KBM-7 (cell line): Measurements from ENCODE around the gene OVCA2.

Experiments
- DNase-seq: peaks from one replicate; pipeline ENCODE4 v3.0.0-alpha.2; 2015
- in situ Hi-C: fragments of 300-500 bp; cut with MboI; formaldehyde crosslinking; loops from 2 replicates; pipeline ENCODE4 v1.14.3; 2020; ENCODE audit warnings: low sequenced_read_pairs, low pct_unique_long_range_greater_than_20kb, mixed read lengths

OVCA2 gene

DNA sequence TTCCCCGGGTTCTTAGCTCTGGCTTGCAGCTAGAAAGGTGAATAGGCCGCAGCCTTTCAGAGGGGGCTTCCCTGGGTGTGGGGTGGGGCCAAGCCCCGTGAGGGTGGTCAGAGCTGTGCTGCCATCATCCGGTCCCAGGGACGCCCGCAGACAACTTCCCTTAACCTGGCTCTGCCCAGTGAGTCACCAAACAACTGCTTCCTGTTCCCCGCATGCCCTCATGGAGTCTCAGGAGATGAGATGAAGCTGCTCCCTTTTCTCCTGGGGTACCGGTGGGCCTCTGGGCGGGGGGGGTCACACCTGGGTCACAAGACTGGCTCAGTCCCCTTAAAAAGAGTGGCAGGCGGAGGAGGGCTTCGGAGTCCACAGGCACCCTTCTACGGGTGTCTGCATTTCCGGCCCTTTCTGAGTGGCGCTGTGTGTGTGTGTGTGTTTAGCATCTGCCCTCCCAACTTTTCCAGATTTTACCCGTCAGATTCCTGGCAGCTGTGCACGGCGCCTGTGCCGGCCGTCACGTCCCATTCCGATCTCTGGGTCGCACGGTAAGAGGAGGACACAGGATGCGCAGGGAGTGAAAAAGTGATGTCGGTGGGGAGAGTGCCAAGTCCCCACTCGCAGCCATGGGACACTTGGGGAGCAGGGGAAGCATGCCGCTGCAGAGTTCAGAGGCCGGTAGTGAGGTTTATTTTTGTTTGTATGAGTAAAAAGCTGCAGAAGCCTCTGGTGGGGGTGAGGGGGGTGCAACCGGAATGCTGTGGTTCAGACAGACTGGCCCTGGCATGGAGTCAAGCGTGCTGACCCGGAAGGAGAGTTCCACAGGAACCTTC is 29.8 kb downstream of the OVCA2 start:
- in situ Hi-C loops: loop anchor here (25.0 kb wide), 1 partner anchor 166 kb away; no protein-coding TSS in a partner anchor
- DNase-seq: peak; percentile 35

DNA sequence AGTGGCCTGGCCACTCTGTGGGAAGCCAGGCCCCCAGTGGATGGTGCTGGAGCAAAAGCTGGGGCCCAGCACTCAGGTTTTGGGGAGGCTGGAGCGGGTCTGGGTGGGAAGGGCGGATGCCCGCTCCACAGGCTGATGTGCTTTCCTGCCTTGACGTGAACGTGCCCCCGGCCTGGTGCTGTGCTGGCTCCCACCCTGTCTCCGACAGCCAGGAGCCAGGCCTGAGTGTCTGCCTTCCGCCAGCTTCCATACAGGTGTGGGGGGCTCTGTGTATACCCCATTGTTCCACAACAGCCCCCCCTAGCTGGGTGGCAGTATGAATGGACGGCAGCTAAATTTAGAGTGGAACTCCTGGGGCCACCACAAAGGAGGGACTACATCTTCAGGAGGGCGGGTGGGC is 33.1 kb downstream of the OVCA2 start:
- DNase-seq: no peak
- in situ Hi-C loops: loop anchor here (25.0 kb wide), 1 partner anchor 162 kb away; no protein-coding TSS in a partner anchor

DNA sequence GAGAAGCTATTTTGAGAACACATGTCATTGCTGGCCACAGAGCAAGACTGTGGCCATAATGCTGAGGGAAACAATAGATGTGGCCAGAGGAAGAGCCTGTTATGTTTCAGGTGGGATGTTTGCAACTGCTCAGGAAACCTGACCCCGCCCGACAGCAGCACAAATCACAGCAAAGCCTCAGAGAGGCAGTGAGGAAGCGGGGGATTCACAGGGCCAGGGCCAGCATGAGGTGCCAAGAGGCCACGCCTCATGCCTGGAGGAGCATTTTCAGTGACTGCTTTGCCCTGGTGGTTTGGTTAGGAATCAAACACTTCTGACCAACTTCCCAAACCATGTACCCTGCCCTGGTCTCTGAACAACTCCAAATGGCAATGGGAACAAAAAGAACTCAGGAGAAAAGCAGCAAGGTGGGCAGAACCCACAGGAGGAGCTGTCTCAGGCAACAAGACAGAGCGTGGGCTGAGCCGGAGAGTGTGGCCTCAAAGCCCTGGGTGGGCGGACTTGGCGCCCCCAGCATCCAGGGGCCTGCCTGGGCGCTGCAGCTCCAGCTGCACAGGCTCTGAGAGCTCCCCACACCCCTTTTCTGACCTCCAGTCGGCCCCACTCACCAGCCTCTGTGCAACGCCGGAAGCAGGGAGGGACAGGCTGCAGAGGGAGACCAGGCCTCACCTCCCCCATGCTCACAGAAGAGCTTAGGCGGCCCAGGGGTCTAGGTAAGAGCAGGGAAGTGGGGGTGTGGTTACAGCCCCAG is 33.7 kb downstream of the OVCA2 start:
- DNase-seq: no peak
- in situ Hi-C loops: no loop called here

DNA sequence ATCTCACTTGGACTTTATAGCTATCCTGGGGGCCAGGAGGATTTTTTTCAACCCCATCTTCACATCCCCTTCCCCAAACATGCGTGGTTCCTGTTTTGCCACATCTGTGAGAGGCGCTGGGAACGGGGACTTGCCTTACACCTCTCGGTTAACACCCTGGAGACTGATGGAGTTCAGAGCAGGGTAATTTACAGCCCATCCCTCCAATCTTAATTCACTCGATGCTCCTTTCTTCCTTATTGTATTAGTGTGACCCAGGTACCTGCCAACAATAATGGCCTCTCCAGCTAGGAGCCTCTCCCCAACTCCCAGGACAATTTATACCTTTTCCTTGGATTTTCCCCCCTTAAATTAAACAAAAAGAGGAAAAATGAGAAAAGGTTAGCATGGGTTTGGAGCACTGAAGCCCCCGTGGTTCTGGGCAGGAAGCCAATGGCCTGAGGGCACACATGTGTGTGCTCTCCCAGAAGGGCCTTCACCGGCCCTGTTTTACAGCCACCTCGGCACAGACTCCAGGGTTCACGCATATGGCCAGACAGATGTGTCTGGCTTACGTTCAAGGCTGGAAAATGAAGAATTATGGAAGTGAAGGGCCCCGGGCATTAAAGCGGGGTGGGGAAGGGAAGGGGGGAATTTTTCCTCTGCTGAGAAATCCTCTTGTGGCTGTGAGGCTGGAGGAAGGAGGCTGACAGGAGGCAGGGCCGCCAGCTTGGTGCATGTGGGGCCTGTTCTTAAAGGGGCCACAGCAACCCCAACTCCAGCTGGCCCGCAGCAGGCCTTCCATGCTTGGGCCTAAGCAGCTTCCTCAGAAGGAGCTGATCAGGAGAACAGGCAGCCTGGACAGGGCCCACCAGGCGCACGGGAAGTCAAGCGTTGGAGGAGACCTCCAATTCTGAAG is 34.5 kb downstream of the OVCA2 start:
- no peak for DNase-seq
- in situ Hi-C loops: no loop called here

DNA sequence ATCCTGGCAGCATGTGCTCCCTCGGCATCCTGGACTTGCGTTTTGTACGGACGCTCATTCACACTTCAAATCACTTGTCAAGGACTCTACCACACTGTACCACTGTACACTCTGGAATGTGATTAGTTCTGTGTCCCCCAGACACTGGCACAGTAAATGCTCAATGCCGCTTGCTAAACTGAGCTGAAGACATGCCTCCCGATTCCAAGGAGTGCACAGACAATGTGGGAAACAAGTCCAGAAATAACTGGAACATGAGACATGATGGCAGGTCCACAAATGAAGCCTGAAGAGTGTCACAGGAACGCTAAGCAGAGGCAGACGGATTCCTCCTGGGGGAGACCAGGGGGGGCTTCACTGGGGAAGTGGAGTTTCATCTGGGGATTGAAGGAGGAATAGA is 35.2 kb downstream of the OVCA2 start:
- in situ Hi-C loops: no loop called here
- no peak for DNase-seq

DNA sequence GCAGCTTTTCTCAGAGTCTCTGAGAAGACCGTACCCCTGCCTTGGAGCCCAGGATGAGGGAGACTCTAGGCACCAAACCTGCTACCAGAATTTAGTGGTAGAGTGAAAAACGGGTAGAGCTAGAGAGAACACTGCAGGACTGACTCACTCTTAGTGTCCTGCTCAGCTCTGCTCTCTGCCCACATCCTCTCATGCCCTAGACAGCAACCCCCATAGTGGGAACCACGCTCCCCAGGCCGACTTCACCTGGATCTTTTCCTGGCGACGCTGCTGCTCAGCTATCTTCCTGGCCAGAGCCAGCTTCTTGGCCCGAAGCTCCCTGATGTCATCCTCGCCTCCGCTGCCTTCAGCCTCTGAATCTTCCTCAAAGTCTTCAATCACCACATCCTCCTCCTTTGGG is 39.7 kb downstream of the OVCA2 start:
- DNase-seq: no peak
- in situ Hi-C loops: no loop called here

DNA sequence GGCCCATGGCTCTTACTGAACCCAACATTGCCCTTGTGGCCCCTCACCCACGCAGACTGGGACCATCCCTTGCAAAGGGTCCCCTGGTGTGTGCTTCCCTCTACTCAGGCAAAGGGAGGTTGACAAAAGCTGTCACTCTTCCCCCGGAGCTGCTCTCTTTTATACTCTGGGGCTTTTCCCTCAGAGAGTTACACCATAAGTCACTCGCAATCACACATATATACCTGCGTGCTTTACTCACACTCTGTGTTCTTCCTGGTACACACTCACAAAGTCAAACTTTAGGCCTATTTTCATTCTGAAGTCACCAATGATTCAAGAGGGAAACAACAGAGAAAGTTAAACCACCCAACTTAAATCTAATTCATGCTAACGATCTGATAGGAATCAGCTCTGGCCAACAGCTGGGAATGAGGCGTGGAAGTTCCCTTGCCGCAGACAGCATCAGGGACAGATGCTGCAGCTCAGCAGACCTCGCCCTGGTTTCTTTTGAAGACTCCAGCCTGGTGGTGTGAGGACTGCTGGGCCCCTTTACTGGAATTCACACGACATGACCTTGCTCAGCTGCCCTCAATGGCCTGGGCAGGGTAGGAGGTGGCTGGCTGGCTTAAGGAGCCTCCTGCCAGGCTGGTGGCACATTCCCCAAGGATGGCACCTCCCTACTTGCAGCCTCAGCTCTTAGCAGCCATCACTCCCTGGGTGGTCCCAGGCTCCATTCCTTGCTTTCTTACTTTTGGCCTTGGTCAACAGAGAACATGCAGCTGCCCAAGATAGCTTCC is 40.4 kb downstream of the OVCA2 start:
- no peak for DNase-seq

DNA sequence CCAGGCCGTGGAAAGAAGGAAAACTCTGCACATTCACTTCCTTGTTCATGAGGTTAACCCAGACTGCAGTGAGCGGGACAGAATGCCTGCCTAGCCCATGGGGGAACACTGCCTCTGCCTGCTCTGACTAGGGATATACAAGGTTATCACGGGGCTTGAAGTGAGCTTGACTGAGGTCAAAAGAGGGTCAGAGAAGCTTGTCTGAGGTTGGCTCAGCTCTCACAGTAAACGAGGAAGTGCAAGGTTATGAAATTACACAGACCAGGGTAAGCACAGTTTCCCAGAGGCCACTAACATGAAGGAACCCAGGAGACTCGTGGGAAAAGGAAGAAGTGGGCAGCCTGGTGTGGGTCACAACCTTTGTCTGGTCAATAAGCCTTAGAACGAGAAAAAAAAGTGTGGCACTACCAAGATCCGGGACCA is 41.8 kb downstream of the OVCA2 start:
- in situ Hi-C loops: no loop called here
- peak; percentile 51 for DNase-seq

More for the DNA sequence above, 40.4 kb downstream of the OVCA2 start:
- in situ Hi-C loops: no loop called here

DNA sequence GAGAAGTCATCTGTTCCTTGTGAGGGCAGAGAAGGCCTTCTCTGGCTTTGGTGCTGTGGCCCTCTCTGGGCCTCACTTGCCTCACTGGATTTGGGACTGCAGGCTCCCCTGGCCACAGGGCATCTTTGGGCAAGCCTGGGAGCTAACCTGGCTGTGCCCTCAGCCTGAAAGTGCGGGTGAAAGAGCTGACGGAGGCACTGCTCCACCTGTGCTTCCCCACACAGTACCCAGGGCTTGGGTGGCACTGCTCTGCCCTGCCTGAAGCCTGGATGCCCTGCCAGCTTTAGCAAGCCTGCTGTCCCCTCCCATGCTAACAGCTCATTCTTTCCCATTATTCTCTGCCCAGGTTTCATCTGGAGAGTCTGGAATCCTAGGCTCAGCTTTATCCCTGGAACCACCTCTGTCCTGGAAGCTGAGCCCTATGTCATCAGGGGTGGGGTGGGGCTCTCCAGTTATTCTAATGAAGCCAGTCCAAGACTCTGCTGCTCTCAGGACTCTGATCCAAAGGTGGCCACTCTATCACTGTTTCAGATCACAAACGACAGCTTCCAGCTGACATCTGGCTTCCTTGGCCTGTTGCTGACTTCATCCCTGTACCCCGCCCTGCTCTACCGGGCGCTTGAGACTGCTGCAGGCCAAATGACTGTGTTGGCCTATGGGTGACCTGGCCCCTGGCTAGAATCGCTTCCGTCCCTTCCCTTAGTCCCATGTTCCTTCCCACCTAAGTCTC is 42.4 kb downstream of the OVCA2 start:
- in situ Hi-C loops: no loop called here
- DNase-seq: no peak

DNA sequence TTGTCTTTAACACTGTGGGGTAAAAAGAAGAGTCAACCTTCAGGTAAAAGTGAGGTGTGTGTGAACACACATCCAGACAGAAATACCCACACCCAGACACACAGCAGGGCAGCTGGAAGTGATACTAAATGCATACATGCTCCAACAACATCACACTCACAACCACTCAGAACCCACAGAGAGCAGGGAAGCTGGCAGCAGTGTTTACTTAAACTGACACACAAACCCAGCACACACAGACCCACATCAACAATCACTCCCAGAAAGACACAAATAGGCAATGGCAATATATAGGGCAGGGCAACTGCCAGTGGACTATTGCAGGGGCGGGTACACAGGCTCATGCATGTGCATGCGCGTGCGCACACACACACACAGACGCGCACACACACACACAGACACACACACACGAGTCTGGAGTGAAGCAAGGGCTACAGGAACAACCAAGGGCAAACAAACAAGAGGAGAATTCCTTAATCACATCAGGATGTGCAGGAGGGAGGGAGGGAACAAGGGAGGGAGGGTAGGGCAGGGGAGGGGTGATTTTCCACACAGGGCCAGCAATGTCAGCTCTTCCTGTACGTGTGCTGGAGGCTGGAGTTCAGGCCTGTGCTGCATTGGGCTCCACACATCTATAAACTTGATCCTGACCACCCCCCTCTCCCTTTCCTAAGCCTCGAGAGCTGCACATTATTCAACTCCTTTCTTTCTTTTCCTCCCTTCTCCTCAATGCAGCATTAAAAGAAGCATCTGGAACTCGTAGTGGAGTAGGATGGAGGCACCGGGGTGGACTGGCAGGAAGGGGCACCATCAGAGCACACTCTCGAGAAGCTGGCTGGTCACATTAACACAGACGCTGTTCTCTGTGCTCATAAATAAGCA is 43.2 kb downstream of the OVCA2 start:
- in situ Hi-C loops: no loop called here
- DNase-seq: no peak

DNA sequence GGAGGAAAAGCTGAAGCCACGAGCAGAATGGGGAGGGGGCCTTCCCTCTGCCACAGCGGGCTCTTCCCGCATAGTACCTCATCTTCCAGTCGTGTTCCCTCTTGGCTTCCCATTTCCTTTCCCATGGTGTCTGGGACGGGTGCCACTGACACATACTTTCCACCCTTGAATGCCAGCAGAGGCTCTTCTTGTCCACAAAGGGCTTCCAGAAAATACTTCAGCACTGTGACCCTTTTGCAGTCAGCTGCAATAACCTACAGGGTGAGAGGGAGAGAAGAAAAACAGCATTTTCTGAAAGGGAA is 43.8 kb downstream of the OVCA2 start:
- no peak for DNase-seq
- in situ Hi-C loops: no loop called here

DNA sequence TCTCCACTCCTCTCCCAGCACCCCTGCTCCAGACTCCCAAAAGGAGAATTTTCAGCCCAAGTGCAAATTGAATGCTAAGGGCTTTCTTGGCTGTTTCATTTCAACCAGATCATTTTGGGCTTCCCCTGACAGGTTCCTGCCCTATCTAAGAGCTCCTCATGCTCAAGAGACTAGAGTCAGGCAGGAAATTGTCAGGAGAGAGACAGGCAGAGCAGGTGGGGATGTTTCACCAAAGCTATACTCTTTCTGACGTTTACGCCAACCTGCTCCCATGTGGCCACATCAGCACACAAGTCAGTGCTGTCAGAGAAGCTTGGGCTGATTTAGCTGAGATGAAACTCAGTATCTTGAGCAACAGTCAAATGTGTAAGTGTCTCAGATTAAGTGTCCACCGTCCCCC is 44.5 kb downstream of the OVCA2 start:
- in situ Hi-C loops: no loop called here
- no peak for DNase-seq

DNA sequence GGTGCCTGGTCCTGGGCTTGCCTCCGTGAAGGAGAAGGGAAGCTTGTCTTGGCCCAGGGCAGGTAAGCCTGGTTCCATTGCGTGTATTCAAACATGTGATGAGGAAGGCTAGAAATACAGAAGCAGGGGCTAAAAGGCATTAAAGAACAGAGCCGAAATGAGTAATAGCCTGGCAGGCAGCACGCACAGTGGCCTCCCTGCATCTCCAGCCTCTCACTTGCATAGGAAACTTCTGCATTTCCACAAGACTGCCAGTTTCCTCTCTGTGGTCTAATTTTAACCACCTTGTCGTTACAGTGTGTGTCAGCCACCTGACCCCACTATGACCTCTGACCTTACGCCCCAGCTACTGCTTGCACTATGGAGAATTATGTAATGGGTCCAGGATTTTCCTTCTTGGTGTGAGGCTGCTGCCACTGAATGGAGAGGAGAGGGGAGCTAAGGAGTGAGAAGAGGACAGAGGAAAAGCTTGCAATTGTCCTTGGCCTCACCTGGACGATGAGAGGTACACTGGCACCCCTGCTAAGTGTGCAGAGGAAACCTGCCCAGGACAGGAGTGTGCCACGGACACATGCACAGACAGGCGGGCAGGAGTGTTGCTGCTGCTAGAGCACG is 45.9 kb downstream of the OVCA2 start:
- in situ Hi-C loops: no loop called here
- peak; percentile 96 for DNase-seq

DNA sequence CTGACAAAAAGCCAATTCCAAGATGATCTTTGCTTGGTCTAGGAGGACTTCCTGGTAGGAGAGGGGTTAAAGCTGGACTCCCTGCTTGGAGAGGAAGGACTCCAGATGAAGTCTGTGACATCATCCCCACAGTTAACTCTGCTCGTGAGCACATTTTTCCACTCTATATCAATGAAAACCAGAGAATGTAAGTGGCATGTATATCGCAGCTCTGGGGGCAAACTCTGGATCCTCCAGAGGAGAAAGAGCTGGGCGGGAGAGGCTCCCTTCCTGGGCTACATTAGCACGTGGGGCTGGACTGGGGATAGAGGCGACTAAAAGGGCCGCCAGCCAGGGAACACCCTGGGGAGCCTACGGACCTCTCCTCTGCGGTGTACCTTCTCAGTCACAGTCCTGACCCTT is 47.2 kb downstream of the OVCA2 start:
- no peak for DNase-seq
- in situ Hi-C loops: no loop called here

DNA sequence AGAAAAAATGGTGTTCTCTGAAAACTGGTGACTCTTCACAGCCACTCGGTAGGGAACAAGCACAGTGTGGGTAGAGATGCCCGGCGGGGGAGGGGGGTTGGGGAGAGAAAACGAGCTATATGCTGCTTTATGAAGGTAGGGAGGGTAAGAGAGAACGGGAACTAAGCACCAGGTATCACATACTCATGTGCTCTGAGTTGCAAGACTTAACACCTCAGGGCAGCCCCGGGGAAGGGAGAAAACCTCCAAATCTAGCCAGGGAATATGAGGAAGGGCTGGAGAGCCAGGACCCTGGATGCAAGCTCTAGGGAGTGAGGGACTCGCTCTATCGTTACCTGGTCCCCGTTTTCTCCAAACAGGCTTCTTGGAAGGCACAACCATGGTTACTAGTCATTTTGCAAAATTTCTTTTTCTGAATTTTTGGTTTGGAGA is 48.4 kb downstream of the OVCA2 start:
- in situ Hi-C loops: no loop called here
- no peak for DNase-seq

DNA sequence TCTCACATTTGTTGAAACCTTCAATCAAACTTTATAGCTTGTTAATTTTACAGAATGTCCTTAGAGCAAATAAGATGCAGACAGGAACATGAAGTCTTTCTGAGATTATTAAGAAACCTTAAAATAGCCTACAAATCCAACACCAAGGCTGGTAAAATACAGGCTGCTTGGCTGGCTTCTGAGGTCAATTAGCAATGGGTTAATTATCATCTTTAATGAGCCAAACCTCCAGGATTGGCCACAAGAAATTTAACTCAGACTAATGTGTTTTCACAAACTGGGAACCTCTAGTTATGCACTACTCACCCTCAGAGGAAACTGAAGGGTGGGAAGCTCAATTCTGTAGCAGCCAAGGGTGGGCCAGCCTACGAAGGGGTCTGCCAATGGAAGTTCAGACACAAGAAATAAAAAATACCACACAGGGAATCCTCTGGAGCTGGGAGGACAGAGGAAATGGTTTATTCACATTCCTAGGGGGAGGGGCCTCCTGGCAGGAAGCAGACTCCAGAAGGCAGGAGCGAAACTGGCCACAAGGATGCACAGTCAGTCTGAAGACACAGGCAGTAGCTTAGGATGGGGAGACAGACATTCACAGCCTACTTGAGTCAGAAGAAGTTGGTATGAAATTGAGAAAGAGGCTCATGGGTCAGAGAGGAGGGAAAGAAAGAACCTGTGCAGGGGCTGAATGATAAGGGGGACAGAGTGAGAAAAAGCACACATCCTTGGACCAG is 49.1 kb downstream of the OVCA2 start:
- no peak for DNase-seq
- in situ Hi-C loops: no loop called here
